ENCODE data around the gene AGPAT3.
"Not testable (repeated sequence)": the region's sequence is repeated elsewhere in the genome, so short reads cannot be mapped to it uniquely, and the experiment has no call there.

AGPAT3 gene

GRCh38 chr21:43884012-43884860 lies 19.2 kb downstream of the AGPAT3 start:
- no peak for DNase-seq (ENCODE audit: low read depth)

GRCh38 chr21:43884861-43885417 lies 19.9 kb downstream of the AGPAT3 start:
- DNase-seq (ENCODE audit: low read depth), result no peak

- no peak for DNase-seq (ENCODE audit: low read depth)
Measured at GRCh38 chr21:43885721-43886120, 20.7 kb downstream of the AGPAT3 start.

- DNase-seq (ENCODE audit: low read depth), result no peak
Measured at GRCh38 chr21:43886565-43886964, 21.5 kb downstream of the AGPAT3 start.

- DNase-seq (ENCODE audit: low read depth), result no peak
Measured at GRCh38 chr21:43889069-43889468, 24.0 kb downstream of the AGPAT3 start.

GRCh38 chr21:43890042-43890441 lies 25.0 kb downstream of the AGPAT3 start:
- no peak for DNase-seq (ENCODE audit: low read depth)

- no peak for DNase-seq (ENCODE audit: low read depth)
Measured at GRCh38 chr21:43892334-43892733, 27.3 kb downstream of the AGPAT3 start.

GRCh38 chr21:43892984-43893535 lies 28.0 kb downstream of the AGPAT3 start:
- no peak for DNase-seq (ENCODE audit: low read depth)

GRCh38 chr21:43893536-43894205 lies 28.6 kb downstream of the AGPAT3 start:
- DNase-seq (ENCODE audit: low read depth), result no peak

- DNase-seq (ENCODE audit: low read depth), result no peak
Measured at GRCh38 chr21:43894206-43894577, 29.2 kb downstream of the AGPAT3 start.

- DNase-seq (ENCODE audit: low read depth), result no peak
Measured at GRCh38 chr21:43895196-43895595, 30.2 kb downstream of the AGPAT3 start.

GRCh38 chr21:43896696-43897299 lies 31.8 kb downstream of the AGPAT3 start:
- not testable (repeated sequence) for DNase-seq (ENCODE audit: low read depth)

- DNase-seq (ENCODE audit: low read depth), result no peak
Measured at GRCh38 chr21:43899307-43900077, 34.5 kb downstream of the AGPAT3 start.

- no peak for DNase-seq (ENCODE audit: low read depth)
Measured at GRCh38 chr21:43900078-43900385, 35.0 kb downstream of the AGPAT3 start.

GRCh38 chr21:43900690-43901089 lies 35.7 kb downstream of the AGPAT3 start:
- DNase-seq (ENCODE audit: low read depth), result no peak

GRCh38 chr21:43902441-43902840 lies 37.4 kb downstream of the AGPAT3 start:
- no peak for DNase-seq (ENCODE audit: low read depth)

- no peak for DNase-seq (ENCODE audit: low read depth)
Measured at GRCh38 chr21:43903451-43904091, 38.5 kb downstream of the AGPAT3 start.

- DNase-seq (ENCODE audit: low read depth), result no peak
Measured at GRCh38 chr21:43904331-43904781, 39.3 kb downstream of the AGPAT3 start.

GRCh38 chr21:43905726-43906455 lies 40.9 kb downstream of the AGPAT3 start:
- no peak for DNase-seq (ENCODE audit: low read depth)

GRCh38 chr21:43906585-43907370 lies 41.8 kb downstream of the AGPAT3 start:
- no peak for DNase-seq (ENCODE audit: low read depth)
